Limb (tissue), 2 donors: ENCODE data around the gene INSRR.
A peak's percentile ranks its signal among the peaks of the same experiment; 100 is the strongest.

Experiments
- DNase-seq, 2 donors: peaks; one replicate each; pipeline ENCODE4 v3.0.0-alpha.2; 2016; ENCODE audit errors: extremely low spot score in 2 of 2

The INSRR gene

DNA sequence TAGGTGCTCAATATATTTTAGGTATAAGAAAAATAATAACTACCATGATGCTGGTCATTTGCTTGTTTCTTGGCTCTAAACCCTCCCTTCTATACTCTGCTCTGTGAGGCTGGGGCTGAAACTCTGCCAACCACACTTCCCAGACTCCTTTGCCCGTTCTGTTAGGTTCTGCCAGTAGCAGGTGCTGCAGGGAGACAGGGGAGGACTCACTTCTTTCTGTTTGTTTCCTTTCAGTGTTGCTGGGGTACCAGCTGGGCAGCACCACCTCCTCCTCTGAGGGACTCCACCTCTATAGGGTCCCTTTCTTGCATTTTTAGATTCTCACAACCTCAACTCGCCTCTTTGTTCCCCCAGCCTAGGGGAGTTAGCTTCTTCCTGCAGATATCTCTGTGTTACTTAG lies 25.3 kb downstream of the INSRR start:
- no peak for DNase-seq

DNA sequence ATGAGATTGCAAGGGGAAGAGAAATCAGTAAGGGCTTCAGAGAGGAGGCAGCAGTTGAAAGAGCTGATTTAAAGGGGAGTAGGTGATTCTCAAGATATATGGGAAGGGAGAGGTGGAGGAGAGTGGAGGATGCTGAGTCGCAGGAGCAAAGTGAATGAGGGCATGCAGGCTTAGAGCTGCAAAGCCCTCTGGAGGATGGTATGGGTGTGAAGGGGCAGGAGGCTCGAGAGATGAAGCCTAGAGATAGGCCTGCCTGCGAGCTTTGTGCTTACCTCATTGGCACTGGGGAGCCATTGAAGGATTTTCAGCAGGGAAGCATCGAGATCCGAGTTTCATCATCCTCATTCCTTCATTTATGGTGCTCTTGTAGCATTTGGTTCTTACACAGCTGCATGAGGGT lies 26.5 kb downstream of the INSRR start:
- no peak for DNase-seq

DNA sequence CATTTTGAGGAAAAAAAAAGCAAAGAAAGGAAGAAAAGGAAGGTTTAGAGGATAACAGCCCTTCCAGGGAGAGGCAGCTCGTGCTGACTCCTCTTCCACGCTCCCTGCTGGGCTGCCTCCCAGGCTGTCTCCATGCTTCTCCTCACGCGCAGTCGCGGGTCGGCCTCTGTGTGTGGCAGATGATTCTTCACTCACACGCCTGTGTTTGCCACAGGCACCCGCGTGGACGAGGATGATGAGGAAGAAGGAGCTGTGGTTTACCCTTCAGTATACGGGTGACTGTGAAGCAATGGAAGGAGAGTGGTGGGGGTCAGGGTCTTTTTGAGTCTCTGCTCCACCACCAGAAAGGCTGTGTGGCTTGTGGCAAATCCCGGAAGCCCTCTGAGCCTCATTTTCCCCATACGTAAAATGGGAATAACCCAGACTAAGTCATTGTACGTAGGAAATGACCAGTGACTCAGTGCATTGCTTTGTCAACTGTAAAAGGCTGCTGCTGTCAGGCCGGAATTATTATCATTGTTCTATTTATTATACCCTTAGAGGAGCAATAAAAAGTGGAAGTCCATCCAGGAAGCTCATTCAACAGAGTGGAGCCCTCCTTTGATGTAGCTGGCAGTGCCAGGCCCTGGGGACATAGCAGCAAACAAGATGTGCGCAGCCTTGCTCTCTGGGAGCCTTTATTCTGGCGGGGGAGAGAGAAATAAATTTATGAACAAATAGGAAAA lies 30.4 kb downstream of the INSRR start:
- no peak for DNase-seq

DNA sequence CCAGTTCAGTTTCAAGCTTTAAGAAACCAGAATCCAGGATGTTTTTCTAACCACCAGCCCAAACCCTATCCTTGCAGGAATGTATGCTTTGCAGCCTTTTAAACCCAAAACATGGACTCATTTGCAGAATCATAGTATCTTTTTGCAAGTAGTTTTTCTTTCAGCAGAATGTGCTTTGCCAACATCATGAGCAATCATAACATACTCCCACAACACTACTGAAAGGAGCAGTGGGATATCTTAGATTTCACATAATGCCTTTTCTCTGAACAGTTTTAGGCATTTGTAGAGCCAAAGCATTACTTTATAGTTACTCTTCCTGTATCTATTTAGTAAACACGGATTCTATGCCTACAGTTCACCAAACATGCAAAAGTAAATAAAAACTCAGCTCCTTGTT lies 32.3 kb downstream of the INSRR start:
- no peak for DNase-seq

DNA sequence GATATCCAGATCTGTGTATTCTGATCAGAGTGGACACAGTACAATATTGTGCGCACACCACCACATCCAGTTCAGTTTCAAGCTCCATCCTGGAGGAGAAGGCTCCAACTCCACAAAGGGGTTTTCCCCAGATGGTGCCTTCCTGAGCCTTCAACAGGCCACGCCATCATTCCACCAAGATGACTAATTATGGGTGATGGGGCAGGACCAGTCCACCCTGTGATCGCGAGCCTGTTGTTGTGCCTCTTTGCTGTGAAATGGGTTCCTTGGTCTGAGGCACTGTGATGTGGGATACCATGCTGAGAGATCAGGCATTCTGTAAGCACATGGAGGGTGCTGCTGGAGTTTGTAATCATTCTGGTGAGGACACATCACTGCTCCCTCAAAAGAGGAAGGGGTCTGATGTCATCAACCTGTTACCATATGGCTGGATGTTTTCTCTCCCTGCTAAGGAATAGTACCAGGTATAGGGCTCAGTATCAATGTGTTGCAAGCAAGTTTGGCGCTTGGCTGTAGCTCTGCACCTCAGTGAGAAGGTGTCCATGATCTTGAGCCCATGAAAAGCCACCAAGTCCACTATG lies 35.6 kb downstream of the INSRR start:
- DNase-seq, result no peak

DNA sequence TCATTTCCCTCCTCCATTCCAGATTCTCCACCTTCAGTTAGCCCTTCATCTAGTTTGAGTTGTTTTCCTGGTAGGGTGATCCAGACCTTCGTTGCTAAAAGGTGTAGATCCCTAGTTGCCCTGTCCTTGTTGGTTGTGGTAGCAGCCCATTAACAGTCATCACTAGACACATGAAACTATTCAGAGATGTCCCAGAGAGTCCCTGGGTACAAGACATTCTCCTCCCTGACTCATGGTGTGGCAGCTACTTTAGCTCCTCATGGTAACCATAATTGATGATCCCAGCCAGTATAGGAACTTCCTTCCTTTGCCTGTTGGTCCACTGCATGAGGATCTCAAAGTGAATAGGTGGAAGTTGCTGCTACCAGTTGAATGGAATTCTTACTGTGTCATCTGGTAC lies 36.2 kb downstream of the INSRR start:
- DNase-seq, result no peak

GRCh38 chr1:156821801-156822200 lies 37.1 kb downstream of the INSRR start:
- DNase-seq, result no peak

DNA sequence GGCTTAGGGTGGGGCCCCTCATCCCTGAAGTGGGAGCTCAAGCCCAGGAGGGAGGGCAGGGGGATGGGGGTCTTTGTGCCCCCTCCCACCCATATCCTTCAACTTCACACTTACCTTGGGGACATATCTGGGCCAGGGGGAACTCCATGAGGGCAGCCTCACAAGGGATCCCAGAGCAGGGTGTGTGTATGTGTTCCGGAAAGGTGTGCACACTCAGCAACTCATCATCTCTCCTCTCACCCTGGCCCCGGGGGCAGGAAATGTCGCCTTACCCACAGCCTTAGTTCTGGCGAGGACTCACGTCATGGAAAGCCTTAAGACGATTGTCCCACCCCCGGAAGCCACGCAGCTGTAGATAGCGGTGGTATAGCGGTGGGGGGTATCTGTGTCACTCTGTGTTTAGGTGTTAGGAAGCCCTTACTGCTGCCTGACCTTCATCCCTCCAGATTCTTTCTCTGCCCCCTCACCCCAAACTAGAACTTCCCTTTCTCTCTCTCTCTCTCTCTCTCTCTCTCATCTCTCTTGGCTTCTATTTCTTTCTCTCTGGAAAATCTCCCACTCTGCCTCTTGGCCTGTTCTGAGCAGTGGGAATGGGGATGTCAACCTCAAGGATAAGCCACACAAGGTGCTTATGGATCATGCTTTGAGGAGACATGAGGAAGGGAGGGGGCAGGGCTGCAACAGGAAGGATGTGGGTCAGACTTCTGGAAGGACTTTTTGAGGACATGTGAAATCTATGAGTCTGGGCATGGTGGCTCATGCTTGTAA lies 42.2 kb downstream of the INSRR start, which contains the start of gene SH2D2A:
SH2D2A (minus strand) TSS at position 288 of the 768 bp plus-strand sequence; CDS start at position 148, 140 bp downstream.
- DNase-seq, result no peak

DNA sequence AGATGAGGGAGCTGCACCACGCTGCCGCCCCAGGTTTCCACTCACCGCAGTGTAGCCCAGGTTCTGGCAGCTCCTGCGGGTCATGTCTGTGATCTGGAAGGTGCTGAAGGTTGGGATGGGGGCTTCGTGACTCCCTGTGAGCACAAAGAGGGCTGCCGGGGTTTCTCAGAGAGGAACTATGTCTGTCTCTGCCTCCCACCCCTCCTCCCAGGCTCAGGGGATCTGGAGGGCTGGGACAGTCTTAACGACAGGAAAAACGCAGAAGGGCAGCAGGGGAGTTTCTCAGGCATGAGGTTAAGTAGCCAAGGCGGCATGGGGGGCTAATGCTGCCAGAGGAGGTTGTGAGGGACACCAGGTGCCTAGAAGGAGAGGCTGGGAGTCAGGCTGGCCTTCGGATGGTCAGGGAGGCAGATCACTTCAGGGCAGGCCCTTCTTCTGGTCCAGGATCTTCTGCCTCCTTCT lies 42.9 kb downstream of the INSRR start:
- DNase-seq, result no peak

GRCh38 chr1:156815307-156815826 lies 43.5 kb downstream of the INSRR start:
- DNase-seq, result no peak

DNA sequence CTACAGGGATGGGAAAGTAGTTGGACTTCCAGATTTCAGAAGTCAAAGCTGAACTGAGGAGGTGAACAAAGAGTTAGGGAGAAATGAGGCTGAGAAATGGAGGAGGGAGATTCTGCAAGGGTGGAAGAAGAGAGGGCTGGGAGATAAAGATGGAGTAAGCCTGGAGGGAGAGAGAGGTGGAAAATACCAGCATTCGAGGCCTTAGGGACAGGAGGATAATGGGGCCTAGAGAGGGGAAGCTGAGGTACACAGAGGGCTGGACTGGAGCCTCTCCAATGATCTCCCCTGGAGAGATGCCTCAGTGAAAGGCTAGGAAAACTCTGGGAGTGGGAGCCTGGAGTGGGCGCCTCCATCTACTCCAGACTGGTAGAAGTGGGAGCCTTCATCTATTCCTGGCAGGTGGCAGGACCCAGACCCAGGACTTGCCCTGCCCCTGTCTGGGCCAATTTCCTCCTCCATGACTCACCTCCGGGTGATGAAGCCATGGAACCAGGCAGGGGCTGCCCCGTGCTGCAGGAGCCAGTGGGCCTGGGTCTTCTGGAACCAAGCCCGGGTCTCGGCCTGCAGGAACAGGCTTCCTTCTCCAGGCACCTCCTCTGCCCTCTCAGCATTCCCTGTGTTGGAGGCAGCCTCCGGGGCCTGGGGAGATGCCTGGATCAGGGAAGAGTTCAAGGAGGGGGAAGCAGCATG lies 44.2 kb downstream of the INSRR start:
- no peak for DNase-seq

DNA sequence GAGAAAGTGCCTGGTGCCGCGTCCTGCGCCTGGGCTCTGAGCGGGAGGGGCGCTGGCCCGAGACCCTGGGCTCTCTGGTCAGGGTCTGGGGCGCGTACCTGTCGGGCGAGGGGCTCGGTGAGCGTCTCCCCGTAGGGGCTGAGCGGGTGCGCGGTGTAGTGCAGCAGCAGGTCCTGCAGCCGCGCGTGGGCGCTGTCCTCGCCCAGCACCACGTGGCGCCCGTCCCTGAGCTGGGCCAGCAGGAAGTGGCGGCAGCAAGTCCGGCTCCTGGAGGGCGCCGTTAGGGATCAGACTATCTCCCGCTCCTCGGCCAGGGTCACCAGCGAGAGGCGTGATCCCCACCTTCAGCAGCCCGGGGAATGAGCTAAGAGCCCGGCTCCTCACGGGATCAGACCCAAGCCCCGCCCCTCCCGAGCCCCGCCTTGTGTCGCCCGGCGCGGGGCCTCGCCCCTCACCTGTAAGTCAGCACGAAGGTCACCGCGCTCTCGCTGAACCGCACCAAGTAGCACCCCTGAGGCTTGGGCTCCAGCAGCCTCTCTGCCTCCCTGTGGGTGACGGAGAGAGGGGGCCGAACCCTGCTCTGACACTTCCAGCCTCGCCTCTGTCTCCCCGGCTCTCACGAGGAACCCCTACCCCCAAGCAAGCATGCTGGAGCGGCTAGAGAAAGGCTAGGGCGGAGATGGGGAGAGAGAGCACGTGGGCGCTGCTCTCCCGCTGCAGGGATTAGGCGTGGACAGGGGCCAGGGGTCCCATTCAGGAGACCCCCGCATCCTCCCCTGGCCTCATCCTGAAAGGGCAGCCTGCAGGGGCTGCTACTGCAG lies 45.0 kb downstream of the INSRR start:
- DNase-seq, result peak in 1 of 2 donors; percentile 71

- no peak for DNase-seq
Measured at GRCh38 chr1:156813298-156813697, 45.6 kb downstream of the INSRR start.

DNA sequence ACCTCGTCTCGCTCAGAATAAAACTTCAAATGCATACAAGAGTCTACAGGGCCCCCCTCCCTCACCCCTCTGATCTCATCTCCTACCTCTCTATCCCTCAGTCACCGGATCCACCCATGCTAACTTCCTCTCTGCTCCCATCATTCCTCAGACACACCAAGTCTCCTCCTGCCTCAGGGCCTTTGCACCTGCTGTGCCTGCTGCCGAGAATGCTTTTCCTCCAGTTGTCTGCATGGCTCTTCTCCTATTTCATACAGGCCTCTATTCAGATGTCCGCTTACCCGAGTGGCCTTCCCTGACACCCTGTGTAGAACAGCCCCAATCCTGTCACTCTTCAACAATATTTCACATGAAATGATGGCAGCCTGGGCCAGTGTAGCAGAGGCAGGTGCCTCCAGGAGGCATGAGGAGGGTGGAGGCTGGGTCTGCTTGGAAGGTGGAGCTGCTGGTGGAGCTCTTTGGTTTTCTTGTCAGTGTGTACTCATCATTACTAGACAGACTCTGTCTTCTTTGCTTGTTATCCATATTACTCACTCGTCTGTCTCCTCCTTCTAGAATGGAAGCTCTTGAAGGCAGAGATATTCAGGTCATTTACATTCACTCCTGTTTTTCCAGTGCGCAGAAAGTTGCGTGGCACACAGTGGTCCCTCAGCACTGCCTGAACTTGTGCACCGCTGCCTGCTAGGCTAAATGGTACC lies 46.5 kb downstream of the INSRR start:
- no peak for DNase-seq

DNA sequence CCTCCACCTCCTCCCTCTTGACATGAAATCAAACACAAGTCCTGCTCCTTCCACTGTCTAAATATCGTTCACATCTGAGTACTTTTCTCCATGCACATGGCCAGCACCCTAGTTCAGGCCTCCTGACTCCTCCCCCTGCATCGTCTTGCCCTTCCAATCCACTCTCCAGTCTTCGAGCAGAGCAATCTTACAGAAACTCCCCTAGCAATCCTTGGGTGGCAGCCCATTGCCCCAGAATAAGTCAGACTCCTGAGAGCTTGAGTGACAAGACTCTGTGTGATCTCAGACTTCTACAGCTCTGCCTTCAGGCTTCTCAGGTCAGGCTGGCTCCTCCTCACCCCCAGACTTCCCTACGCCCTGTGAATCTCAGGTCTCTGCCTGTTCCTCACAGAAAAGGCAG lies 47.7 kb downstream of the INSRR start:
- DNase-seq, result no peak

DNA sequence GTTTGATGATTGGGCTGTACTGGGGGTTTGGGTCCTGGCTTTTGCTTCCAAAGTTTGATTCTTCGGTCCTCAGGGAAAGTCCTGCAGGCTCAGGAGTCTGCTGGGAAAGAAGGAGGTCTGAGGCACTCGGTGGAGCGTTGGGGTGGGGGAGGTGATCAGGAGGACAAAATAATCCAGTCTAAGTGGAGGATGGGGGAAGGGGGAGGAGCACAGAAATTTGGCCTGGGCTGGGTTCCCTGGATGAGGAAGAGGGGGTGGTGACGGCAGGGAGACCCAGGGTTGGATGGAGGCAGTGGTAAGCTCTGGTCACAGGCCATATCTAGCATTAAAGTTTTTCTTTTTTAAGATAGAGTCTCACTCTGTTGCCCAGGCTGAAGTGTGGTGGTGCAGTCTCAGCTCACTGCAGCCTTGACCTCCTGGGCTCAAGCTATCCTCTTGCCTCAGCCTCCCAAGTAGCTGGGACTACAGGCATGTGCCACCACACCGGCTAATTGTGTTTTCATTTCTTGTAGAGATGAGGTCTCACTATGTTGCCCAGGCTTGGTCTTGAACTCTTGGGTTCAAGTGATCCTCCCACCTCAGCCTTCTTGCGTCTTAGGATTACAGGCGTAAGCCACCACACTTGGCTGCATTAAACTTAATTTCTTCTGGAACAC lies 49.1 kb downstream of the INSRR start:
- DNase-seq, result no peak

- DNase-seq, result no peak
Measured at GRCh38 chr1:156809281-156809680, 49.6 kb downstream of the INSRR start.

- DNase-seq, result no peak
Measured at GRCh38 chr1:156808186-156809030, 50.5 kb downstream of the INSRR start.

- DNase-seq, result no peak
Measured at GRCh38 chr1:156807627-156808026, 51.3 kb downstream of the INSRR start.
